ACC112 (cell line): Measurements from ENCODE around the gene GPR137.
A peak's percentile ranks its signal among the peaks of the same experiment; 100 is the strongest.
"Not testable (repeated sequence)": the region's sequence is repeated elsewhere in the genome, so short reads cannot be mapped to it uniquely, and the experiment has no call there.

Source experiments
- H2AFZ ChIP-seq: fragments of 200-600 bp; sonication (generic); one replicate; pipeline ENCODE4 v1.6.0; 2017; ENCODE audit warnings: antibody characterized with exemption, low read length; ENCODE audit not compliant: unreplicated experiment
- H3K27ac ChIP-seq: fragments of 200-600 bp; sonication (generic); 2 replicates; pipeline ENCODE4 v1.5.1; 2014; ENCODE audit warnings: low read depth, mild to moderate bottlenecking, antibody characterized with exemption, low read length, moderate library complexity
- H3K27me3 ChIP-seq: fragments of 200-600 bp; sonication (generic); 2 replicates; pipeline ENCODE4 v1.6.1; 2014; ENCODE audit warnings: mild to moderate bottlenecking, antibody characterized with exemption, low read length, moderate library complexity, mixed read lengths; ENCODE audit not compliant: insufficient read depth
- H3K36me3 ChIP-seq: fragments of 200-600 bp; sonication (generic); 2 replicates; pipeline ENCODE4 v1.6.1; 2016; ENCODE audit warnings: mild to moderate bottlenecking, antibody characterized with exemption, low read length, moderate library complexity, mixed read lengths; ENCODE audit not compliant: insufficient read depth
- H3K4me1 ChIP-seq: fragments of 200-600 bp; sonication (generic); one replicate; pipeline ENCODE4 v1.6.1; 2016; ENCODE audit warnings: low read length, mixed read lengths; ENCODE audit not compliant: insufficient read depth, unreplicated experiment, control insufficient read depth
- H3K4me3 ChIP-seq: fragments of 200-600 bp; sonication (generic); 2 replicates; pipeline ENCODE4 v1.5.1; 2014; ENCODE audit warnings: mild to moderate bottlenecking, low read depth, low read length
- H3K79me2 ChIP-seq: fragments of 200-600 bp; sonication (generic); one replicate; pipeline ENCODE4 v1.6.0; 2016; ENCODE audit warnings: low read length; ENCODE audit not compliant: control insufficient read depth, unreplicated experiment, insufficient read depth

Gene GPR137

DNA sequence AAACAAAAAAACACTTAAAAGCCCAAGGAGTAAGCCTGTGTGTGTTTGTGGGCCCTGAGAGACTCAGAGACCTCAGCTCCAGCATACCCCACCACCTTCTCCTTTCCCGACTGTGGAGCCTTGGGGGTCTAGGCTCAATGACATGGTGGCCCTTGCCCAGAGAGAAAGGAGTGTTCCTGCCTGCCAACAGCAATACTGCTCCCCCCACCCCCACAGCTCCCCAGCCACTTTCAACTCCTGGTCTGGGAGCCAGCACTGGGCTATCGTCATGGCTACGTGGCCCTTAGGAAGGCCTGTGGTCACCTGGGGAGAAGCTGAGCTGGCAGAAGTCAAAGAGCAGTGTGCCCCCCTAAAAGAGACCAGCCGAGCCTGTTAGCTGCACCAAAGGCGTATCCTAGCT lies 41.5 kb upstream of the GPR137 start:
- Histone ChIP-seq H3K27me3 (no peaks in the 10 kb centered on the region), H3K4me3 (no peak overlapping the region; the same call in 1 of the 2 replicates), H3K27ac (no peak overlapping the region), H3K79me2 (peaks cover 37% of the 10 kb centered on the region), H3K36me3 (no peaks in the 10 kb centered on the region), H2AFZ (no peak overlapping the region), H3K4me1 (peaks cover 40% of the 10 kb centered on the region)

DNA sequence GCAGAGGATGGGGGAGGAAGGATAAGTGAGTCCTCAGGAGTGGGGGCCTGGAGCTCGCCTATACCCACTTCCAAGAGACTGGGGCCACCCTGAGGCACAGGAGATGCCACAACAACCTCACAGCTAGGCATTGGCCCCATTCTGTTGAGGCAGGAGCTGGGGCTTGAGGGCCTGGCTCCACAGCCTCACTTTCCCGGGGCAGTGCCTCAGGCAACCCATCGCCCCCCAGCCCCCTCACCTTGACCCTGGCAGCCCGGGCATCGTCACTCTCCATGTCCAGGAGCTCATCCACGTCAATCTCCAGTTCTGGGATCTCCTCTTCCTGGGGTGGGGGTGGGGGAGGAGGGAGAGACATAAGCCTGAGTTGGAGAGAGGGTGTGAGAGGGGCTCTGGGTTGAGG lies 40.7 kb upstream of the GPR137 start:
- no peaks in the 10 kb centered on the region for H3K36me3 ChIP-seq
- H2AFZ ChIP-seq, result no peak overlapping the region
- peaks cover 40% of the 10 kb centered on the region for H3K4me1 ChIP-seq
- H3K27me3 ChIP-seq, result no peaks in the 10 kb centered on the region
- peak overlapping the region; percentile 57 for H3K27ac ChIP-seq
- H3K79me2 ChIP-seq, result peaks cover 37% of the 10 kb centered on the region
- H3K4me3 ChIP-seq, result peak overlapping the region; percentile 96

DNA sequence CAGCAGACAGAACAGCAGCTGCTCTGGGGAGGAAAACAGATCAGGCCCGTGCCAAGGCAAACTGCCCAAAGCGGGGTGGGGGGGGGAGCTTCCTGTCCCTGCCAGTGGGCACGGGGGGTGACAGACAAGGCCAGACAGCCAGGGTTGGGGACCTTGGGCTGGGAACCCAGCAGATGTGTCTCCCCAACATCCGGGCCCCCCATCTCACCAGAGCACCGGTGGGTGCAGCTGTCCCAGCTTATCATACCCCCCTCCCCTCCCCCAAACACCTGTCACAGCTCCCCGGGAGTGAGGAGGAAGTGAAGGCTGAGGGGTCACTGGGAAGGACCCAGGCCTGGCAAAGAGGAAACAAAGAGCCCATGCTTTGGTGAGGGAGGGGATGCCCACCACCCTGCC lies 40.2 kb upstream of the GPR137 start:
- H2AFZ ChIP-seq, result no peak overlapping the region
- H3K27me3 ChIP-seq, result no peaks in the 10 kb centered on the region
- no peaks in the 10 kb centered on the region for H3K36me3 ChIP-seq
- peaks cover 37% of the 10 kb centered on the region for H3K79me2 ChIP-seq
- H3K4me1 ChIP-seq, result peaks cover 36% of the 10 kb centered on the region
- peak overlapping the region; percentile 96 for H3K4me3 ChIP-seq
- H3K27ac ChIP-seq, result peak overlapping the region; percentile 57

DNA sequence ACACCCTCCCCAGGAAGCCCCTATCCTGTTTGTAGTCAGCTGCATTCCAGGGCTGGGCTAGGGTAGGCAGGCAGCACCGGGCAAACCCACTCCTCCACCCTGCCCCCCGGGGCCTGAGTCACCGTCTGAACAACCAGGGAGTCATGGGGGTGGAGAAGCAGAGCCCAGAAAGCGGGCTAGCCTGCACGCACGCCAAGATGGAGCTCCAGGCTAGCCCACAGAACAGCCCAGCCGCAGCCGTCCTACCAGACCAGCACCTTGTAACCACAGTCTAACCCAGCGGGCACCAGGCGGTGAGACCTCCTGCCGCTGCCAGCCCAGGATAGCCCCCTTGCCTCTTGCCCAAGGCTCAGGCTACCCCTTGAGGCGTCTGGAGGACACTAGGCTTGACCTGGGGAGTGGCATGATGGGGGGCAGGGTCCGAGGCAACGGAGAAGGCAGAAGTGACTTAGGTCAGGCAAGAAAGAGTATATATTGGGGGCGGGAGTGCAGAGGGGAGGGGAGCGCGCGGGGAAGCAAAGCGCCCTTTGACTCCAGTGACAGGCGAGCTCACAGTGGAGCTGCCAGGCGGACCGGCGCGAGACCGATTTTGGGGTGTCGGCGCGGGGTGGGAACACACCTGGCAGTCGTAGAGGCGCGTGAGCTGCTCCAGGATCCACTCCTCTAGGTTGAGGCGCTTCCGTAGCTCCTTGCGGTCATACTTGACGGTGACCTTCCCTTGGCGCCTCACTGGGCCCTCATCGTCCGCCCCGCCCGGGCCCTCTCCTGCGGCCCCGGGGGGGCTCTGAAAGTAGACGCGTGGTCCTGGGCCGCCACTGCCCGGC lies 39.6 kb upstream of the GPR137 start:
- H3K27me3 ChIP-seq, result no peaks in the 10 kb centered on the region
- peak overlapping the region; percentile 96 for H3K4me3 ChIP-seq
- H3K36me3 ChIP-seq, result no peaks in the 10 kb centered on the region
- H3K4me1 ChIP-seq, result peaks cover 37% of the 10 kb centered on the region
- peak overlapping the region; percentile 78 for H3K27ac ChIP-seq
- peaks cover 37% of the 10 kb centered on the region for H3K79me2 ChIP-seq
- H2AFZ ChIP-seq, result no peak overlapping the region

DNA sequence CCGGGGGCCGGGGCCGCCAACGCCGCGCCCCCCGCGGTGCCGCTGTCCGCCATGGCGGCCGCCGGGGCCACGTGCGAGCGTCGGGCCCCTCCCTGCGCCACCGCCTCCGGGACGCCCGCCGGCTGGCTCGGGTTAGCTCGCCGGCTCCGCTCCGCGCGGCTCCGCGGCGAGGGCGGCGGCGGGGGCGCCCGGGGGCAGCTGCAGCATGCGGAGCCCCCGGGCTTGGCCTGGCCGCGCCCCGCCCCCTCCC lies 39.1 kb upstream of the GPR137 start:
- H3K27me3 ChIP-seq, result not testable (repeated sequence)
- H3K4me1 ChIP-seq, result peaks cover 37% of the 10 kb centered on the region

DNA sequence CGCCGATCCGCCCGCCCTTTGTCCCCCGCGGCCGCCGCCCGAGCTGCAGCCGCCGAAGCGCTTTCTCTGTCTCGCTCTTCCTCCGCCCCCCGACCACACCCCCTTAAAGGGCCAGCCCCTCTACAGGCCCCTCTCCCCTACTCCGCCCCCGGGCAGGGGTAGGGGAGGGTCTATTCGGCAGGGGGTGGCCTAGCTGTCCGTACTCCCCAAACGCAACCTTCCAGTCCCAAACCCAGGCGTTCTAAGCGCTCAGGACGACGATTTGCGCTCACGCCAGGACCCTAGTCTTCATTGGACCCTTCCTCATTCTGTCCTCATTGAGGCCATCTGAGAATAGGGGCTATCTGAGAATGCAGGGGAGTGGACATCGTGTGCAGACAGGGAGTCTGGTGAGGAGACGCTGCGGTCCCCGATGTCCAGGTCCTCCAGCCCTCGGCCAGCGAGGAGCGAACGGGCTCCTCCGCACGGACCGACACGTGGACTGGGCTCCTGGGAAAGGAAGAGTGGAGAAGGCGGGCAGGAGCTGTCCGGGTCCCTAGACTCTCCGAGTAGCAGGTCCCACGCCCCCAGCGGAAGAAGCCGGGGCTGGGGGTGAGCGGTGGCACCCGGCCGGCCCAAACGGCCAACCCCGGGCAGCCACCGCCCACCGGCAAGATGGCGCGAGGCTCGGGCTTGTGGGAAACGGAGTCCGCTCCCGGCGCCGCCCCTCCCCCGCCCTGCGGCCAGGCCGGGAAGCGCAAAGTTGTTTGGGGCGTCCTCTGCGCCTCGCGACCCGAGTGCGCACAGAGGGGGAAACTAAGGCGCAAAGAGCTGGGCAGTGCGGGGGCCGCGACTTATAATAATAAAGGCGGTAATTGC lies 38.5 kb upstream of the GPR137 start, which contains the start of gene PPP1R14B:
Gene PPP1R14B (minus strand): TSS at position 73 of the 858 bp plus-strand sequence. CDS start 270 bp downstream, outside the sequence.
- Histone ChIP-seq H3K4me1 (peaks cover 37% of the 10 kb centered on the region), H3K27me3 (no peaks in the 10 kb centered on the region), H3K36me3 (no peaks in the 10 kb centered on the region), H3K4me3 (peak within 1 kb of the TSS; percentile 96), H3K79me2 (peaks cover 40% of the 10 kb centered on the region), H3K27ac (peak within 1 kb of the TSS; percentile 78), H2AFZ (peak within 1 kb of the TSS; percentile 77)

More for the DNA sequence above, 39.1 kb upstream of the GPR137 start:
- not testable (repeated sequence) for H3K36me3 ChIP-seq, H2AFZ ChIP-seq, H3K27ac ChIP-seq
- Histone ChIP-seq H3K4me3 (peak overlapping the region; percentile 96), H3K79me2 (peaks cover 38% of the 10 kb centered on the region)

DNA sequence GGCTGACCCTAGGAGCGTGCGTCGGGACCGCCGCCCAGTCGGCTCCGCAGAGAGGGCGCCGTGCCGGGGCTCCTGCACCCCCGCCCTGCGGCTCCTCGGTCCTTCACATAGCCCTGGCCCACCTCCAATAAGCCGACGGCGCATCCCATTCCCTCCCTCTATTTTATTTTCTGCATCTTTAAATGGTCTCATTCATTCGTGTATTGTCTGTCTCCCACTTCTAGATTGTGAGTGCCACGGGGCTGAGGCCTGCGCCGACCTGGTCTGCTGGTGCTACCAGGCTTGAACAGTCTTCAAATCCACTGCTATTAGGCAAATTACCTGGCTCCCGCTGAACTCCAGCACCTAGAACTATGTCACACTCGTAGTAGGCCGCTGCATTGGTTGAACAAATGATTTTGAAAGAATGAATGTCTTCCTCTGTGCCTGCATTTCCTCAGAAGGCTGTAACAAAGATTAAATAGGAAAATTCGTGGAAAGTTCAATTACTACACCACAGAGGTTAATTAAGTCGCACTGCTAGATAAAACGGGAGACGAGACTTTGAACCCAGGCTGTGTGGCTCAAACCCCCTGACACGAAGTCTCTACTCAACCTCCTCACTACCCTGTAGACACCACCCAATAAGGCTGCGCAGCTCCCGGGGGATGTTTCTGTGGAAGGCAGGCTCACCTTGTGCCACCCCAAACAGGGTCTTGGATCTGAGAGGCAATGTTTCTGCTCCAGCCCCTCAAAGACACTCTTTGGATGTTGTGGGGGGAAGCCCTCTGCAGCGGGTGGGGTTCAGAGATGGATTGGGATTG lies 37.7 kb upstream of the GPR137 start:
- Histone ChIP-seq H3K27ac (no peak overlapping the region), H3K4me3 (peak overlapping the region; percentile 83), H3K36me3 (no peaks in the 10 kb centered on the region), H3K27me3 (no peaks in the 10 kb centered on the region), H3K79me2 (peaks cover 42% of the 10 kb centered on the region), H3K4me1 (peaks cover 32% of the 10 kb centered on the region), H2AFZ (peak overlapping the region; percentile 28)

DNA sequence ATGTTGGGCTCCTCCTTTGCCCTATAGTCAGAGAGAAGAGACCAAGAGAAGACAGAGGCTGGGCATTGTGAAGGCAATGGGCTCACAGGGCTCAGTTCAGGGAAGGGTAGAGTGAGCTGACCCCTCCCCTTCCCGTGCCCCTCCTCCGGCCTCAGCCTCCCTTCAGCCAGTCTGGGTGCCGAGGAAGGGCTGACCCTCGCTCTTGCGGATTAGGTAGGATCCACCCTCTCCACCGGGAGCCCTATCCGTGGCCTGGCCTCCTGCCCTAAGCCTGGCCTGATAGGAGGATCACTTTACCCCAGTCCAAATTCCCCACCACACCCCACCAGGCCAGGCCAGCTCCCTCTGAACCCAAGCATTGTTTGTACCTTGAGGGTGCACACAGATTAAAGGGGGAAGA lies 37.1 kb upstream of the GPR137 start:
- Histone ChIP-seq H2AFZ (no peak overlapping the region), H3K4me3 (no peak overlapping the region), H3K4me1 (peaks cover 32% of the 10 kb centered on the region), H3K79me2 (peaks cover 46% of the 10 kb centered on the region), H3K36me3 (no peaks in the 10 kb centered on the region), H3K27ac (no peak overlapping the region), H3K27me3 (no peaks in the 10 kb centered on the region)

DNA sequence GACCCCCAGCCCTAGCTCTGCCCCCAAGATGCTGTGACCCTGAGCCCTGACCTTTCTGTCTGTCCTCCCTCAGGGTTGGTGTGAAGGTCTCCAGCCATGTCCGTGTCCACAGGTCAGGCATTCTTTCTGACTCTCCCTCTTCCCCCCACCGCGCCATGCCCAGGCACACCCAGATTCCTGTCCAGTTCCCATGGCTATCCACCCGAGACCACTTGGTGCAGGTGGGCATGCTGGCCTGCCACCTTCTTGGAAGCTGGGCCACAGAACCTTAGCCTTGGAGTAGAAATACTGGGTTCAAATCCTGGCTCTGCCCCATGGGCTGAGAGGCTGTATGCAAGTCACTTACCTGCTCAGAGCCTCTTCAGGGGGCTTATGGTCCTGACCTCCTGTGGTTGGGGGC lies 36.6 kb upstream of the GPR137 start:
- no peaks in the 10 kb centered on the region for H3K36me3 ChIP-seq
- no peak overlapping the region for H3K27ac ChIP-seq
- no peak overlapping the region for H3K4me3 ChIP-seq
- H3K27me3 ChIP-seq, result no peaks in the 10 kb centered on the region
- H3K4me1 ChIP-seq, result peaks cover 32% of the 10 kb centered on the region
- H3K79me2 ChIP-seq, result peaks cover 42% of the 10 kb centered on the region
- no peak overlapping the region for H2AFZ ChIP-seq

DNA sequence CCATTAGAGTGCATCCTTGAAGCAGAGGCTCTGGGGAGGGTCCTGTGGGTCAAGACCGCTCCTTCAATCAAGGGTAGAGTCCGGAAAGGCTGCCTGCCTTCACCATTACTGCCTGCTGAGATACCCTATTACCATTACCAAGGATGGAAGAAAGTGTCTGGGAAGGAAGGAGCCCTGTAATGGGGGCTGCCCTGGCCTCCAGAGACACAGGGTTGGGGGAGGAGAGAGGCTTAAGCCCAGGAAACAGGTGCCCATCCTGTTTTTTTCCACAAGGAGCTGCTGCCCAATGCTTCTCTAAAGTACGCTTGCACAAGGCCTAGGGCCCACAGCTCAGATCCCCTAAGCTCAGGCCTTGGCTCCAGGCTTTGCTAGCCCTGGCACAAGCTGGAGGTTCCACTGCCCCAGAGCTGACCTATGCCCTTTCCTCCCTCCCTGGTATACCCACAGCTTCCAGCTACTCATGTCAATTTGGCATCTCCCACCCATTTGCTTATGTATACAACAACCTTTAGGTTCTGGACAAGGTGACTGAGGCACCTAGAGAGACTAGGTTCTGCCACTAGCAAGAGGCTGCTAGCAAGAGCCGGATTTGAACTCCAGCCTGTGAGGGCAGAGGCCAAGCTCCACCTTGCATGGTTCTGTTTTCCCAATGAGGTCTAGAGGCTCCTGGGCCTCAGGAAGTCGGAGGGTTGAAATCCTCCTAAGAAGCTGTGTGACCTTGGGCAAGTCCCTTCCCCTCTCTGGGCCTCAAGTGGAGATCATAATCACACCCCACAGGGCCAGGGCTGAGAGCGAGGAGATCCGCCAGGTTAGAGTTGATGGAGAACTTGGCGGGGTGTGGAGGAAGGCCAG lies 35.9 kb upstream of the GPR137 start:
- Histone ChIP-seq H3K4me1 (peaks cover 27% of the 10 kb centered on the region), H2AFZ (no peak overlapping the region), H3K36me3 (no peaks in the 10 kb centered on the region), H3K4me3 (no peak overlapping the region), H3K27ac (no peak overlapping the region), H3K79me2 (peaks cover 34% of the 10 kb centered on the region), H3K27me3 (no peaks in the 10 kb centered on the region)
